Measurements from ENCODE around the gene P2RX4. TPM values are rescaled to one million over a fixed set of nuclear protein-coding genes. Genes with fewer than 3 reads are reported as not detected.

Gene P2RX4
- total RNA-seq, 4 donors from 2014 or later, result 20.1 to 57.2 (median 33.6) TPM

- H3K36me3 ChIP-seq, result peaks cover 0 to 96% (median 0%) of the 10 kb centered on the region in 3 donors
- 75 to 80% methylated on average over 1 of the region's 1 CpG for WGBS, 2 donors
These were observed 43.6 kb upstream of the P2RX4 start for GRCh38 chr12:121166356-121166755.

DNA sequence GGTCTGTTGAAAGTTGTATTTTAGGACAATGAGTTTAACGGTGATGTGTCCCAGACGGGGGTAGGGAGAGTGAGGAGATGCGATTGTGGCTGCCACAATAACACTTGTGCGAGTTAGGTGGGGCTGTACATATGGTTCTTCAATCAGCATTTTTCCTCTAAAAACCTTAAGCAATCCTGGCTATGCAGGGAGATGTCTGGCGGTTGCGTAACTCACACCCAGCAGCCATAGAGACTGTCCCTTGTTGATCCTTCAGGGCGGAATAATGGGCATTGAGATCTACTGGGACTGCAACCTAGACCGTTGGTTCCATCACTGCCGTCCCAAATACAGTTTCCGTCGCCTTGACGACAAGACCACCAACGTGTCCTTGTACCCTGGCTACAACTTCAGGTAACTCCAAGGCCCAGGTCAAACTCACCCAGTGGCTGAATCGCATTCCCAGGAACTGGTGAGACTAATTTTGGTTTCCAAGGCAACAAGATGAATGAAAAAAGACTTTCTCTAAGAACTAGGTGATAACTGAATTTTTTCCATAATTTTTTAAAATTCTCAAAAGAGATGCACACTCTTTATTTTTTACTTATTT lies 42.6 kb upstream of the P2RX4 start:
- Histone ChIP-seq H3K9me3 (no peaks in the 10 kb centered on the region), H3K27me3 (no peaks in the 10 kb centered on the region), H3K4me3 (no peak overlapping the region), H3K36me3 (peaks cover 0 to 94% (median 0%) of the 10 kb centered on the region in 3 donors), H3K27ac (no peak overlapping the region), H3K4me1 (no peaks in the 10 kb centered on the region)
- DNase-seq (ENCODE audit: low spot score in 2 of 2), result no peak
- TF ChIP-seq EP300 (IDR thresholded peaks at IDR 0.05) (no peak), POLR2A (IDR thresholded peaks at IDR 0.05) (no peak)
- TF ChIP-seq, protein P1, sequence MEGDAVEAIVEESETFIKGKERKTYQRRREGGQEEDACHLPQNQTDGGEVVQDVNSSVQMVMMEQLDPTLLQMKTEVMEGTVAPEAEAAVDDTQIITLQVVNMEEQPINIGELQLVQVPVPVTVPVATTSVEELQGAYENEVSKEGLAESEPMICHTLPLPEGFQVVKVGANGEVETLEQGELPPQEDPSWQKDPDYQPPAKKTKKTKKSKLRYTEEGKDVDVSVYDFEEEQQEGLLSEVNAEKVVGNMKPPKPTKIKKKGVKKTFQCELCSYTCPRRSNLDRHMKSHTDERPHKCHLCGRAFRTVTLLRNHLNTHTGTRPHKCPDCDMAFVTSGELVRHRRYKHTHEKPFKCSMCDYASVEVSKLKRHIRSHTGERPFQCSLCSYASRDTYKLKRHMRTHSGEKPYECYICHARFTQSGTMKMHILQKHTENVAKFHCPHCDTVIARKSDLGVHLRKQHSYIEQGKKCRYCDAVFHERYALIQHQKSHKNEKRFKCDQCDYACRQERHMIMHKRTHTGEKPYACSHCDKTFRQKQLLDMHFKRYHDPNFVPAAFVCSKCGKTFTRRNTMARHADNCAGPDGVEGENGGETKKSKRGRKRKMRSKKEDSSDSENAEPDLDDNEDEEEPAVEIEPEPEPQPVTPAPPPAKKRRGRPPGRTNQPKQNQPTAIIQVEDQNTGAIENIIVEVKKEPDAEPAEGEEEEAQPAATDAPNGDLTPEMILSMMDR (IDR thresholded peaks at IDR 0.05), result no peak
- WGBS, 2 donors, result 75 to 77% methylated on average over 14 of the region's 14 CpGs

More at GRCh38 chr12:121166356-121166755, 43.6 kb upstream of the P2RX4 start:
- H3K9me3 ChIP-seq, result no peaks in the 10 kb centered on the region
- H3K27me3 ChIP-seq, result no peaks in the 10 kb centered on the region
- H3K4me3 ChIP-seq, result no peak overlapping the region
- no peak for DNase-seq (ENCODE audit: low spot score in 2 of 2)
- no peak overlapping the region for H3K27ac ChIP-seq
- H3K4me1 ChIP-seq, result no peaks in the 10 kb centered on the region
- TF ChIP-seq, protein P1 (IDR thresholded peaks at IDR 0.05), result no peak
- TF ChIP-seq EP300 (IDR thresholded peaks at IDR 0.05) (no peak), POLR2A (IDR thresholded peaks at IDR 0.05) (no peak)

DNA sequence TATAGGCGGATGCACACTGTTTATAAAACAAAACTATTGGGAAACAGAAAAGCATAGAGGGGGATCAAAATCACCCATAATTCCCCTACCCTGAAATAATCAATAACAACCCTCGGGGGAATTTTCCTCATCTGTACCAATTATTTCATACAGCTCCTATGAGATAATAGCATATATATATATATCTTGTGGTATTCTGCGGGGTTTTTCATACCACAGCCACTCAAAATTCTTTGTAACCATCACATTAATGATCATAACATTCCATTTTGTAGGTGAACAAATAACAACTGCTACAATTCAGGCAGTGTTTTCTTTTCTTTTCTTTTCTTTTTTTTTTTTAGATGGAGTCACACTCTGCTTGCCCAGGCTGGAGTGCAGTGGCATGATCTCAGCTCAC lies 42.0 kb upstream of the P2RX4 start:
- Histone ChIP-seq H3K4me3 (no peak overlapping the region), H3K4me1 (no peaks in the 10 kb centered on the region), H3K27me3 (no peaks in the 10 kb centered on the region), H3K36me3 (peaks cover 0 to 88% (median 0%) of the 10 kb centered on the region in 3 donors), H3K9me3 (no peaks in the 10 kb centered on the region), H3K27ac (no peak overlapping the region)
- TF ChIP-seq EP300 (IDR thresholded peaks at IDR 0.05) (no peak), POLR2A (IDR thresholded peaks at IDR 0.05) (no peak)
- TF ChIP-seq, protein P1 (IDR thresholded peaks at IDR 0.05), result no peak
- DNase-seq (ENCODE audit: low spot score in 2 of 2), result no peak
- 73 to 86% methylated on average over 3 of the region's 3 CpGs for WGBS, 2 donors

- Histone ChIP-seq H3K4me3 (no peak overlapping the region), H3K4me1 (peaks cover 0 to 9% (median 0%) of the 10 kb centered on the region in 4 donors), H3K27ac (no peak overlapping the region), H3K27me3 (no peaks in the 10 kb centered on the region), H3K36me3 (peaks cover 0 to 74% (median 0%) of the 10 kb centered on the region in 3 donors), H3K9me3 (no peaks in the 10 kb centered on the region)
- WGBS, 2 donors, result 74 to 82% methylated on average over 5 of the region's 5 CpGs
- DNase-seq (ENCODE audit: low spot score in 2 of 2), result no peak
- no peak for TF ChIP-seq EP300 (IDR thresholded peaks at IDR 0.05)
- TF ChIP-seq, protein P1 (IDR thresholded peaks at IDR 0.05), result no peak
- no peak for TF ChIP-seq POLR2A (IDR thresholded peaks at IDR 0.05)
These were observed 39.8 kb upstream of the P2RX4 start for GRCh38 chr12:121170151-121170550.

GRCh38 chr12:121170611-121171260 lies 39.2 kb upstream of the P2RX4 start:
- Histone ChIP-seq H3K27me3 (no peaks in the 10 kb centered on the region), H3K36me3 (peaks cover 0 to 74% (median 0%) of the 10 kb centered on the region in 3 donors), H3K27ac (no peak overlapping the region), H3K4me1 (peaks cover 0 to 9% (median 0%) of the 10 kb centered on the region in 4 donors), H3K4me3 (no peak overlapping the region), H3K9me3 (no peaks in the 10 kb centered on the region)
- TF ChIP-seq POLR2A (IDR thresholded peaks at IDR 0.05) (no peak), EP300 (IDR thresholded peaks at IDR 0.05) (no peak)
- TF ChIP-seq, protein P1 (IDR thresholded peaks at IDR 0.05), result no peak
- no peak for DNase-seq (ENCODE audit: low spot score in 2 of 2)
- WGBS, 2 donors, result 86 to 91% methylated on average over 14 of the region's 14 CpGs

Measured in tibial nerve (tissue), 4 donors.